HepG2 (cell line): ENCODE measurements around the gene VPS25. TPM values are rescaled to one million over a fixed set of nuclear protein-coding genes. Genes with fewer than 3 reads are reported as not detected.

Experiments used
- FOXM1 ChIP-seq: sonication (generic); formaldehyde crosslinking; IDR thresholded peaks from 2 replicates; pipeline ENCODE4 v1.5.0; 2020; ENCODE audit warnings: missing genetic modification reagents
- IKZF5 ChIP-seq: IDR thresholded peaks from 2 replicates; pipeline ENCODE4 v1.6.1; 2018; ENCODE audit warnings: missing genetic modification reagents, mild to moderate bottlenecking, missing compliant biosample characterization
- JUN ChIP-seq: sonication (generic); formaldehyde crosslinking; IDR thresholded peaks from 2 replicates; pipeline ENCODE4 v1.4.0; 2020; ENCODE audit warnings: mild to moderate bottlenecking, missing genetic modification reagents
- KDM1A ChIP-seq: IDR thresholded peaks from 2 replicates; pipeline ENCODE4 v1.6.1; 2016; ENCODE audit warnings: missing compliant biosample characterization
- MZF1 ChIP-seq: sonication (generic); formaldehyde crosslinking; IDR thresholded peaks from 2 replicates; pipeline ENCODE4 v1.8.1; 2023; ENCODE audit warnings: mild to moderate bottlenecking, missing genetic modification reagents, borderline replicate concordance
- SAFB2 ChIP-seq: sonication (generic); formaldehyde crosslinking; IDR thresholded peaks from 2 replicates; pipeline ENCODE4 v1.5.1; 2020; ENCODE audit warnings: missing genetic modification reagents, low read depth, mild to moderate bottlenecking, borderline replicate concordance
- SPEN ChIP-seq: sonication (generic); formaldehyde crosslinking; IDR thresholded peaks from 2 replicates; pipeline ENCODE4 v1.5.1; 2020; ENCODE audit warnings: low read depth, mild to moderate bottlenecking, missing genetic modification reagents
- ZBTB7A ChIP-seq: sonication (generic); formaldehyde crosslinking; IDR thresholded peaks from 2 replicates; pipeline ENCODE4 v1.8.0; 2022; ENCODE audit warnings: mild to moderate bottlenecking, missing genetic modification reagents
- ZNF670 ChIP-seq: sonication (generic); formaldehyde crosslinking; IDR thresholded peaks from 2 replicates; pipeline ENCODE4 v1.8.0; 2022; ENCODE audit warnings: mild to moderate bottlenecking, missing genetic modification reagents, borderline replicate concordance
- ZNF788 ChIP-seq: sonication (generic); formaldehyde crosslinking; IDR thresholded peaks from 2 replicates; pipeline ENCODE4 v1.5.0; 2020; ENCODE audit warnings: mild to moderate bottlenecking, missing genetic modification reagents, borderline replicate concordance
- ZSCAN22 ChIP-seq: sonication (generic); formaldehyde crosslinking; IDR thresholded peaks from 2 replicates; pipeline ENCODE4 v1.4.0; 2020; ENCODE audit warnings: mild to moderate bottlenecking, missing genetic modification reagents
- ZSCAN31 ChIP-seq: sonication (generic); formaldehyde crosslinking; IDR thresholded peaks from 2 replicates; pipeline ENCODE4 v1.5.0; 2020; ENCODE audit warnings: low read depth, mild to moderate bottlenecking, missing genetic modification reagents
- polyA plus RNA-seq, 8 experiments: library from polyadenylated mRNA; depleted of rRNA in 3 of 8; stranded (reverse) in 7 of 8; unstranded in 1 of 8; fragments of >200 nt; fragmentation: Illumina TruSeq in 4 of 8; extraction: Trizol in 4 of 8; gene quantifications; 2 replicates each; pipeline versions ENCODE4 v1.2.1 to v1.2.3, GENCODE V29; 2011 to 2016; ENCODE audit warnings: low read depth in 4 of 8, missing spikeins in 1 of 8, mixed read lengths in 1 of 8; ENCODE audit not compliant: insufficient read depth in 1 of 8
- total RNA-seq, 5 experiments: library from RNA; depleted of rRNA; stranded (reverse); fragments of >200 nt; fragmentation: Illumina TruSeq; extraction: Trizol; gene quantifications; 2 replicates each; pipeline ENCODE4 v1.2.3, GENCODE V29; 2016; ENCODE audit warnings: low read depth in 1 of 5
- TF ChIP-seq, protein P1 (sequence below): sonication (generic); formaldehyde crosslinking; IDR thresholded peaks from 2 replicates; pipeline ENCODE4 v1.8.0; 2022; ENCODE audit warnings: missing genetic modification reagents, mild to moderate bottlenecking, inconsistent platforms, borderline replicate concordance
- TF ChIP-seq, protein P2 (sequence below): sonication (generic); formaldehyde crosslinking; IDR thresholded peaks from 2 replicates; pipeline ENCODE4 v1.5.1; 2020; ENCODE audit warnings: mild to moderate bottlenecking, moderate library complexity, missing genetic modification reagents
- TF ChIP-seq, protein P3 (sequence below), 2 experiments: IDR thresholded peaks; 2 replicates each; pipeline ENCODE4 v1.6.1; 2011 to 2012; ENCODE audit warnings: low read length in 2 of 2, borderline replicate concordance in 1 of 2, low read depth in 1 of 2, mild to moderate bottlenecking in 1 of 2, moderate library complexity in 1 of 2
- TF ChIP-seq, protein P4 (sequence below): sonication (generic); formaldehyde crosslinking; IDR thresholded peaks from 2 replicates; pipeline ENCODE4 v1.4.0; 2020; ENCODE audit warnings: missing genetic modification reagents, mild to moderate bottlenecking, borderline replicate concordance

VPS25 gene
- total and polyA plus RNA-seq, 2 of the 13 experiments (the other 11 are each of a cell fraction or from before 2014, with no cell fraction given): 161 to 249 TPM

DNA sequence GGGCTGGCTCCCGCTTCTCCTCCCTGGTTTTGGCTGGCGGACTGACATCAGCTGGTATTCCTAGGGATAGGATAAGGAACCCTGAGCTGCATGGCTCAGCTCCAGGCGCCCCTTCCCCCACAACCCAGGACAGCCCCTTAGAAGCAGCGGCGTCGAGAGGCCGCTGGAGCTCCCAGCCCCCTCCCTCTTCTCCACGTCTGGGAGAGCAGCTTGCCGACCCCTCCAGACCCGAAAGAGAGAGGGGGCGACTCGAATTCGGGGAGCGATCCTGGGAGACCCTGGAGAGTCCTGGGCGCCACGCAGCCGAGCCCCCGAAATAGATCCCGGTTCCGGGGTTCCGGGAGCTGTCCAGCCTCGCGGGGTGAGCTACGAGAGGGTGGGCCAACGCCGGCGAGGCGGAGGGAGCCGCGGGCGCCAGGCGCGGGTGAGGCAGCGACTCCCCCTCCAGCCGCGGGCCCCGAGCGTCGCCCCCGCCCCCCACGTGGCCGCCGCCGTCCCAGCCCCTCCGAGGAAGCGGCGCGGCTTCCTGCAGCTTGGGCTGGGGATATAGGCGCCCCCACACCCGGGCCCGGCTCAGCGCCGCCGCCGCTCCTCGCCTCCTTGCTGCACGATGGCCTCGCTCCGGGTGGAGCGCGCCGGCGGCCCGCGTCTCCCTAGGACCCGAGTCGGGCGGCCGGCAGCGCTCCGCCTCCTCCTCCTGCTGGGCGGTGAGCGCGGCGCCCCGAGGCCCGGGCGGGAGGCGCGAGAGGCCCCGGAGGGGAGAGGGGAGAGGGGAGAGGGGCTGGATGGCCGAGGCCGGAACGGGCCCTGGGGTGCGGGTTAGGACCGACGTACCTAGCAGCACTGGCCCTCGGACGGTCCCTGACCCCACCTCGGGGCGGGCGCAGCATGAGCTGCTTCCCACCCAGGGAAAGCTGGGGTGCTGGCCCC, 12.3 kb upstream of the VPS25 start, which contains the start of gene RAMP2 (continued):
- TF ChIP-seq, protein P1, sequence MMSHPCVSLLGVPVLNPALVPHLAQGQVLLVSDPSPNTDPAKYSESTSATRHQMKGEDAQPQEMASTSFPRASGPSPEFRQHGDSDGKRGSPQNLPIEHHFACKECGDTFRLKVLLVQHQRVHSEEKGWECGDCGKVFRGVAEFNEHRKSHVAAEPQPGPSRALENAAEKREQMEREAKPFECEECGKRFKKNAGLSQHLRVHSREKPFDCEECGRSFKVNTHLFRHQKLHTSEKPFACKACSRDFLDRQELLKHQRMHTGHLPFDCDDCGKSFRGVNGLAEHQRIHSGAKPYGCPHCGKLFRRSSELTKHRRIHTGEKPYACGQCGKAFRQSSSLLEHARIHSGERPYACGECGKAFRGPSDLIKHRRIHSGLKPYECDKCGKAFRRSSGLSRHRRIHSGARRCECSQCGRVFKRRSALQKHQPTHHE (CRISPR knock-in tag): no peak
- TF ChIP-seq SPEN (CRISPR knock-in tag): peak; percentile 63
- TF ChIP-seq ZNF670: no peak
- TF ChIP-seq ZNF788 (CRISPR knock-in tag): no peak
- TF ChIP-seq ZBTB7A (CRISPR knock-in tag): peak; percentile 66; the same call in 1 of the 2 replicates
- no peak for TF ChIP-seq KDM1A (CRISPR knock-in tag)
- no peak for TF ChIP-seq JUN
- no peak for TF ChIP-seq IKZF5 (CRISPR knock-in tag)
- 0 out of 2 replicates have a peak, but pooled peaks have one; percentile 39 for TF ChIP-seq MZF1 (CRISPR knock-in tag)
- TF ChIP-seq, protein P2, sequence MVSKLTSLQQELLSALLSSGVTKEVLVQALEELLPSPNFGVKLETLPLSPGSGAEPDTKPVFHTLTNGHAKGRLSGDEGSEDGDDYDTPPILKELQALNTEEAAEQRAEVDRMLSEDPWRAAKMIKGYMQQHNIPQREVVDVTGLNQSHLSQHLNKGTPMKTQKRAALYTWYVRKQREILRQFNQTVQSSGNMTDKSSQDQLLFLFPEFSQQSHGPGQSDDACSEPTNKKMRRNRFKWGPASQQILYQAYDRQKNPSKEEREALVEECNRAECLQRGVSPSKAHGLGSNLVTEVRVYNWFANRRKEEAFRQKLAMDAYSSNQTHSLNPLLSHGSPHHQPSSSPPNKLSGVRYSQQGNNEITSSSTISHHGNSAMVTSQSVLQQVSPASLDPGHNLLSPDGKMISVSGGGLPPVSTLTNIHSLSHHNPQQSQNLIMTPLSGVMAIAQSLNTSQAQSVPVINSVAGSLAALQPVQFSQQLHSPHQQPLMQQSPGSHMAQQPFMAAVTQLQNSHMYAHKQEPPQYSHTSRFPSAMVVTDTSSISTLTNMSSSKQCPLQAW: no peak
- TF ChIP-seq, protein P3, sequence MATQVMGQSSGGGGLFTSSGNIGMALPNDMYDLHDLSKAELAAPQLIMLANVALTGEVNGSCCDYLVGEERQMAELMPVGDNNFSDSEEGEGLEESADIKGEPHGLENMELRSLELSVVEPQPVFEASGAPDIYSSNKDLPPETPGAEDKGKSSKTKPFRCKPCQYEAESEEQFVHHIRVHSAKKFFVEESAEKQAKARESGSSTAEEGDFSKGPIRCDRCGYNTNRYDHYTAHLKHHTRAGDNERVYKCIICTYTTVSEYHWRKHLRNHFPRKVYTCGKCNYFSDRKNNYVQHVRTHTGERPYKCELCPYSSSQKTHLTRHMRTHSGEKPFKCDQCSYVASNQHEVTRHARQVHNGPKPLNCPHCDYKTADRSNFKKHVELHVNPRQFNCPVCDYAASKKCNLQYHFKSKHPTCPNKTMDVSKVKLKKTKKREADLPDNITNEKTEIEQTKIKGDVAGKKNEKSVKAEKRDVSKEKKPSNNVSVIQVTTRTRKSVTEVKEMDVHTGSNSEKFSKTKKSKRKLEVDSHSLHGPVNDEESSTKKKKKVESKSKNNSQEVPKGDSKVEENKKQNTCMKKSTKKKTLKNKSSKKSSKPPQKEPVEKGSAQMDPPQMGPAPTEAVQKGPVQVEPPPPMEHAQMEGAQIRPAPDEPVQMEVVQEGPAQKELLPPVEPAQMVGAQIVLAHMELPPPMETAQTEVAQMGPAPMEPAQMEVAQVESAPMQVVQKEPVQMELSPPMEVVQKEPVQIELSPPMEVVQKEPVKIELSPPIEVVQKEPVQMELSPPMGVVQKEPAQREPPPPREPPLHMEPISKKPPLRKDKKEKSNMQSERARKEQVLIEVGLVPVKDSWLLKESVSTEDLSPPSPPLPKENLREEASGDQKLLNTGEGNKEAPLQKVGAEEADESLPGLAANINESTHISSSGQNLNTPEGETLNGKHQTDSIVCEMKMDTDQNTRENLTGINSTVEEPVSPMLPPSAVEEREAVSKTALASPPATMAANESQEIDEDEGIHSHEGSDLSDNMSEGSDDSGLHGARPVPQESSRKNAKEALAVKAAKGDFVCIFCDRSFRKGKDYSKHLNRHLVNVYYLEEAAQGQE (IDR thresholded peaks at IDR 0.05; ENCODE audit: borderline replicate concordance in 1 of 2, low read depth in 1 of 2, low read length in 2 of 2): peak; percentile 45 to 90
- TF ChIP-seq ZSCAN31 (CRISPR knock-in tag): peak; percentile 47; the same call in 1 of the 2 replicates
- TF ChIP-seq, protein P4, sequence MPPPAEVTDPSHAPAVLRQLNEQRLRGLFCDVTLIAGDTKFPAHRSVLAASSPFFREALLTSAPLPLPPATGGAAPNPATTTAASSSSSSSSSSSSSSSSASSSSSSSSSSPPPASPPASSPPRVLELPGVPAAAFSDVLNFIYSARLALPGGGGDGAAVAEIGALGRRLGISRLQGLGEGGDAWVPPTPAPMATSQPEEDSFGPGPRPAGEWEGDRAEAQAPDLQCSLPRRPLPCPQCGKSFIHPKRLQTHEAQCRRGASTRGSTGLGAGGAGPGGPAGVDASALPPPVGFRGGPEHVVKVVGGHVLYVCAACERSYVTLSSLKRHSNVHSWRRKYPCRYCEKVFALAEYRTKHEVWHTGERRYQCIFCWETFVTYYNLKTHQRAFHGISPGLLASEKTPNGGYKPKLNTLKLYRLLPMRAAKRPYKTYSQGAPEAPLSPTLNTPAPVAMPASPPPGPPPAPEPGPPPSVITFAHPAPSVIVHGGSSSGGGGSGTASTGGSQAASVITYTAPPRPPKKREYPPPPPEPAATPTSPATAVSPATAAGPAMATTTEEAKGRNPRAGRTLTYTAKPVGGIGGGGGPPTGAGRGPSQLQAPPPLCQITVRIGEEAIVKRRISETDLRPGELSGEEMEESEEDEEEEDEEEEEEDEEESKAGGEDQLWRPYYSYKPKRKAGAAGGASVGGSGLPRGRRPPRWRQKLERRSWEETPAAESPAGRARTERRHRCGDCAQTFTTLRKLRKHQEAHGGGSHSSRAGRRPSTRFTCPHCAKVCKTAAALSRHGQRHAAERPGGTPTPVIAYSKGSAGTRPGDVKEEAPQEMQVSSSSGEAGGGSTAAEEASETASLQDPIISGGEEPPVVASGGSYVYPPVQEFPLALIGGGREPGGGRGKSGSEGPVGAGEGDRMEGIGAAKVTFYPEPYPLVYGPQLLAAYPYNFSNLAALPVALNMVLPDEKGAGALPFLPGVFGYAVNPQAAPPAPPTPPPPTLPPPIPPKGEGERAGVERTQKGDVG (CRISPR knock-in tag): no peak
- no peak for TF ChIP-seq SAFB2 (CRISPR knock-in tag)
- no peak for TF ChIP-seq ZSCAN22 (CRISPR knock-in tag)
- TF ChIP-seq FOXM1 (CRISPR knock-in tag): no peak
